Measurements from ENCODE around the gene HINFP. TPM values are rescaled to one million over a fixed set of nuclear protein-coding genes. Genes with fewer than 3 reads are reported as not detected.

The HINFP gene
- total and polyA plus RNA-seq, 4 donors = 6.4 to 14.3 (median 8.3) TPM

Other genes with a start within 250 kb of the HINFP start
- not detected for gene CXCR5, start 237.7 kb upstream of the HINFP start, total RNA-seq
- under 1 TPM; 0.06 to 0.92 TPM for gene CXCR5, start 237.7 kb upstream of the HINFP start, polyA plus RNA-seq
- 10 to 100 TPM in 1 of 2 donors, 1 to 10 TPM in 1; 6.1 to 10.2 TPM for gene BCL9L, start 195.7 kb upstream of the HINFP start, total RNA-seq
- 10 to 100 TPM in 1 of 2 donors, 1 to 10 TPM in 1; 2.2 to 11.6 TPM for gene BCL9L, start 195.7 kb upstream of the HINFP start, polyA plus RNA-seq
- not detected for gene UPK2, start 165.3 kb upstream of the HINFP start, total RNA-seq
- gene UPK2, start 165.3 kb upstream of the HINFP start, polyA plus RNA-seq = not detected
- not detected for gene FOXR1, start 149.8 kb upstream of the HINFP start, total RNA-seq
- not detected for gene FOXR1, start 149.8 kb upstream of the HINFP start, polyA plus RNA-seq
- 10 to 100 TPM; 12.0 to 33.6 TPM for gene CENATAC, start 123.4 kb upstream of the HINFP start, total RNA-seq
- gene CENATAC, start 123.4 kb upstream of the HINFP start, polyA plus RNA-seq = 10 to 100 TPM in 1 of 2 donors, 1 to 10 TPM in 1; 6.0 to 14.5 TPM
- 100 to 1,000 TPM; 228 to 294 TPM for gene RPS25, start 103.2 kb upstream of the HINFP start, total RNA-seq
- gene RPS25, start 103.2 kb upstream of the HINFP start, polyA plus RNA-seq = 100 to 1,000 TPM; 477 to 499 TPM
- gene TRAPPC4, start 102.8 kb upstream of the HINFP start, total RNA-seq = 10 to 100 TPM; 32.8 to 35.7 TPM
- 10 to 100 TPM; 21.1 to 32.1 TPM for gene TRAPPC4, start 102.8 kb upstream of the HINFP start, polyA plus RNA-seq
- 100 to 1,000 TPM in 1 of 2 donors, 10 to 100 TPM in 1; 62.7 to 184 TPM for gene SLC37A4, start 90.7 kb upstream of the HINFP start, total RNA-seq
- 10 to 100 TPM; 93.8 to 98.7 TPM for gene SLC37A4, start 90.7 kb upstream of the HINFP start, polyA plus RNA-seq
- 100 to 1,000 TPM in 1 of 2 donors, 10 to 100 TPM in 1; 46.3 to 270 TPM for gene HYOU1, start 64.4 kb upstream of the HINFP start, total RNA-seq
- gene HYOU1, start 64.4 kb upstream of the HINFP start, polyA plus RNA-seq = 100 to 1,000 TPM in 1 of 2 donors, 10 to 100 TPM in 1; 41.6 to 191 TPM
- gene VPS11, start 53.8 kb upstream of the HINFP start, total RNA-seq = 10 to 100 TPM; 12.9 to 17.4 TPM
- 10 to 100 TPM in 1 of 2 donors, 1 to 10 TPM in 1; 7.2 to 11.5 TPM for gene VPS11, start 53.8 kb upstream of the HINFP start, polyA plus RNA-seq
- gene HMBS, start 36.7 kb upstream of the HINFP start, total RNA-seq = 100 to 1,000 TPM in 1 of 2 donors, 10 to 100 TPM in 1; 10.5 to 224 TPM
- gene HMBS, start 36.7 kb upstream of the HINFP start, polyA plus RNA-seq = 10 to 100 TPM; 21.2 to 32.2 TPM
- 10 to 100 TPM; 12.8 to 40.5 TPM for gene DPAGT1, start 19.7 kb upstream of the HINFP start, total RNA-seq
- 10 to 100 TPM; 34.3 to 48.0 TPM for gene DPAGT1, start 19.7 kb upstream of the HINFP start, polyA plus RNA-seq
- gene C2CD2L, start 14.2 kb upstream of the HINFP start, total RNA-seq = 1 to 10 TPM; 3.5 to 6.1 TPM
- 1 to 10 TPM; 2.5 to 6.3 TPM for gene C2CD2L, start 14.2 kb upstream of the HINFP start, polyA plus RNA-seq
- under 1 TPM; 0.05 to 0.17 TPM for gene ABCG4, start 27.5 kb downstream of the HINFP start, total RNA-seq
- under 1 TPM in 1 of 2 donors, not detected in 1; 0.03 TPM for gene ABCG4, start 27.5 kb downstream of the HINFP start, polyA plus RNA-seq
- 10 to 100 TPM; 11.0 to 12.0 TPM for gene NLRX1, start 47.1 kb downstream of the HINFP start, total RNA-seq
- gene NLRX1, start 47.1 kb downstream of the HINFP start, polyA plus RNA-seq = 1 to 10 TPM; 4.2 to 9.8 TPM
- under 1 TPM in 1 of 2 donors, not detected in 1; 0.17 TPM for gene NHERF4, start 63.9 kb downstream of the HINFP start, total RNA-seq
- under 1 TPM in 1 of 2 donors, not detected in 1; 0.03 TPM for gene NHERF4, start 63.9 kb downstream of the HINFP start, polyA plus RNA-seq
- 1 to 10 TPM; 5.3 to 5.5 TPM for gene CBL, start 84.8 kb downstream of the HINFP start, total RNA-seq
- 1 to 10 TPM; 1.6 to 1.7 TPM for gene CBL, start 84.8 kb downstream of the HINFP start, polyA plus RNA-seq
- gene MCAM, start 195.6 kb downstream of the HINFP start, total RNA-seq = 10 to 100 TPM in 1 of 2 donors, 1 to 10 TPM in 1; 8.4 to 49.6 TPM
- 10 to 100 TPM in 1 of 2 donors, 1 to 10 TPM in 1; 2.2 to 10.3 TPM for gene MCAM, start 195.6 kb downstream of the HINFP start, polyA plus RNA-seq
- gene RNF26, start 212.9 kb downstream of the HINFP start, total RNA-seq = 1 to 10 TPM; 6.3 to 9.2 TPM
- 10 to 100 TPM; 13.0 to 19.1 TPM for gene RNF26, start 212.9 kb downstream of the HINFP start, polyA plus RNA-seq
- gene C1QTNF5, start 219.3 kb downstream of the HINFP start, total RNA-seq = 1 to 10 TPM; 2.2 to 4.4 TPM
- gene C1QTNF5, start 219.3 kb downstream of the HINFP start, polyA plus RNA-seq = 1 to 10 TPM; 1.9 to 6.4 TPM
- gene MFRP, start 225.1 kb downstream of the HINFP start, total RNA-seq = not detected
- gene MFRP, start 225.1 kb downstream of the HINFP start, polyA plus RNA-seq = not detected